Astrocyte of the spinal cord (primary cell): ENCODE results near the gene PLEKHG4.

Experiments
- DNase-seq: peaks from one replicate; pipeline ENCODE4 v3.0.0; 2011; ENCODE audit warnings: low read depth, low spot score
- H3K4me3 ChIP-seq: 2 replicates; pipeline ENCODE4 v1.5.1; 2011; ENCODE audit warnings: low read depth, mild to moderate bottlenecking, low read length, moderate library complexity
- in situ Hi-C: cut with HindIII; loops from 2 replicates; pipeline ENCODE4 v1.10.0; 2017; ENCODE audit warnings: low sequenced_read_pairs
- TF ChIP-seq, protein P1 (sequence below): IDR thresholded peaks from 2 replicates; pipeline ENCODE4 v1.5.1; 2012; ENCODE audit warnings: low read depth, mild to moderate bottlenecking, low read length, inconsistent platforms

PLEKHG4 gene

DNA sequence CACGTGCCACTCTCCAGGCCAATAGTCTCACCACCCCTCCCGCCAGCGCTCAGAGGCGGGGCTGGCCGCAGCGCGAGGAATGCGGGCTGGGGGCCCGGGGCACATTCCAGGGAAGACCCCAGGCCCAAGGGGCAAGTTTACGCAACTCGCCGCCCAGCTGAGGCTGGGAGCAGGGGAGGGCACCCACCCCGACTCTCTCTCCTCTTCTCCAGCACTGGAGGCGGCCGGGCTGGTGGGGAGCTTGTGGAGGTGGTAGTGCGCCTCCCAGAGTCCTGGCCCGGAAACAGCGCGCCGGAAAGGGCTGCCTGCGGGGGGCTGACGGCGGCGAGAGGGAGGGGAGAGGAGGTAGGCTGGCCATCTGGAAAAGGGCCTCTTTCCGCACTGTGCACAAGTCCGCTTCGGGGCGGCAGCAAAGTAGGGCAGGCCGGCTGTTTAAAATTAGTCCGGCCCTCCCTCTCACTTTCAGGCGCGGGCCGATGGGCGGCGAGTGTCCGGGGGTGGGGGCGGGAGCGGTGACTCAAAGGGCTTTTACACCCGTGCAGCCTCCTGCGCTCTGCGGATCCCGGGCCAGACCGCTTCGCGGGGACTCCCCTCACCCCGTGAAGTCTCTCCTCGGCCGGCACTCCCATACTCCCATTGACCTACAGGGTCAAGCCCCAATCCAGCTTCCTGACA is 33.1 kb upstream of the PLEKHG4 start:
- in situ Hi-C loops = no loop called here
- H3K4me3 ChIP-seq = peak overlapping the region; percentile 92
- peak; percentile 90 for DNase-seq
- TF ChIP-seq, protein P1, sequence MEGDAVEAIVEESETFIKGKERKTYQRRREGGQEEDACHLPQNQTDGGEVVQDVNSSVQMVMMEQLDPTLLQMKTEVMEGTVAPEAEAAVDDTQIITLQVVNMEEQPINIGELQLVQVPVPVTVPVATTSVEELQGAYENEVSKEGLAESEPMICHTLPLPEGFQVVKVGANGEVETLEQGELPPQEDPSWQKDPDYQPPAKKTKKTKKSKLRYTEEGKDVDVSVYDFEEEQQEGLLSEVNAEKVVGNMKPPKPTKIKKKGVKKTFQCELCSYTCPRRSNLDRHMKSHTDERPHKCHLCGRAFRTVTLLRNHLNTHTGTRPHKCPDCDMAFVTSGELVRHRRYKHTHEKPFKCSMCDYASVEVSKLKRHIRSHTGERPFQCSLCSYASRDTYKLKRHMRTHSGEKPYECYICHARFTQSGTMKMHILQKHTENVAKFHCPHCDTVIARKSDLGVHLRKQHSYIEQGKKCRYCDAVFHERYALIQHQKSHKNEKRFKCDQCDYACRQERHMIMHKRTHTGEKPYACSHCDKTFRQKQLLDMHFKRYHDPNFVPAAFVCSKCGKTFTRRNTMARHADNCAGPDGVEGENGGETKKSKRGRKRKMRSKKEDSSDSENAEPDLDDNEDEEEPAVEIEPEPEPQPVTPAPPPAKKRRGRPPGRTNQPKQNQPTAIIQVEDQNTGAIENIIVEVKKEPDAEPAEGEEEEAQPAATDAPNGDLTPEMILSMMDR = peak; percentile 39

DNA sequence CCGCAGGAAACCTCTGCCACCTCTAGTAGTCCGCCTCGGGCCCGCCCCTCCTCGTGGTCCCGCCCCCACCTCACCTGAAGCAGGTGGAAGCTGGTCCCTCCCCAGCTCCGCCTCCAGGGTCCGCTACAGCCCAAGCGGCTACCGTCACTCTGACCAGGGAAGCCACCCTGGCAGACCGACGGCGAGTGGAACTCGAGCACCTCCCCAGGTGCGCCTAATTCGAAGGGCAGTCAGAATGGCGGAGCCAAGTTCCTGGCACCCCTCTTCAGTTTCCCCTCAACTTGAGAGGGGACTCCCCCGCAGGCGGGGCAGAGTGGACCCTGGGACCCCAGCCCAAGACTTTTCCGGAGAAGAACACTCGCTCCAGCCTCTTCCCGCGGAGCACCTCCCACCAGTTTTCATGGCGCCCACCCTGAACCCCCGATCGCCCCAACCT is 32.6 kb upstream of the PLEKHG4 start:
- DNase-seq = no peak
- in situ Hi-C loops = no loop called here
- TF ChIP-seq, protein P1 = no peak
- peak overlapping the region; percentile 92 for H3K4me3 ChIP-seq

DNA sequence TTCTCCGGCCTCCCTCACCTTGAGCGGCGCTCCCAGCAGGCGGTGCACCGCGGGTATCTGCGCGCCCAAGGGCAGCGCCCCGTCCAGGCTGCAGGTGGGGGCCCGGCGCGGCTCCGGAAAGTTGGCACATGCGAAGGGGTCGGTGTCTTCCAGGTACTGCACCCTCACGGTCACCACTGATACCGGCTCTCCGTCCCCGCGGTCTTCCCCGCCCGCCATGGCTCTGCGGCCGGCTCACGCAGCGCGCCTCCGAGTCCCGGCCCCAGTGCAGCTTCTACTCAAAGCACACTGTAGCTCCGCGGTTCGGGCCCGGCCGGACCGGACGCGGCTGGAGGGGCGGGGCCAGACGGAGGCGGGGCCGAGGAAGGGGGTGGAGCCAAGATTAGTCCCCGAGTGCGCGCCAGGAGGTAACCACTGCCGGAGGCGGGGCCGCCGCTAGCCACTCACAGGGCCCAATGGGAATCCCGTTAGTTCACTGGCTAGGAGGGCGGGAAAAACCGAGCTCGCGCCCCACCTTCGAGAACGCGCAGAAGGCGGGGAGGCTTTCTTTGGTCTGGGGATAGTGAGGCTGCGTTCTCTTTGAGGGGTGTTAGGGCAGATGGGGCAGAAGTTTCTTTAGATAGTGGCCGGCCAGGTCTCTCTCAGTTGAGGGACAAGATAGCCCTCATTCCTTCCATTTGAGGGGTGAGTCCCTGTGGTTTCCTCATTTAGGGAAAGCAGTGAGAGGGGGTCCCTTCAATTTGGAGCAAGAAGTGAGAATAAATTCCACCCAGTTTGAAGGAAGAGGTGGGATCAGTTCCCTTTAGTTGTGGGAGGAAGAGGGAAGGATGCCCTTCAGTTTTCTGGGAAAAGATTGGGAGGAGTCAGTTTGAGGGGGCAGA is 31.9 kb upstream of the PLEKHG4 start, which contains the start of gene FHOD1:
FHOD1 (minus strand) TSS at position 290 of the 881 bp plus-strand sequence; CDS start at position 219, 71 bp downstream.
- in situ Hi-C loops = no loop called here
- peak; percentile 96 for DNase-seq
- TF ChIP-seq, protein P1 = no peak
- H3K4me3 ChIP-seq = peak within 1 kb of the TSS; percentile 92

DNA sequence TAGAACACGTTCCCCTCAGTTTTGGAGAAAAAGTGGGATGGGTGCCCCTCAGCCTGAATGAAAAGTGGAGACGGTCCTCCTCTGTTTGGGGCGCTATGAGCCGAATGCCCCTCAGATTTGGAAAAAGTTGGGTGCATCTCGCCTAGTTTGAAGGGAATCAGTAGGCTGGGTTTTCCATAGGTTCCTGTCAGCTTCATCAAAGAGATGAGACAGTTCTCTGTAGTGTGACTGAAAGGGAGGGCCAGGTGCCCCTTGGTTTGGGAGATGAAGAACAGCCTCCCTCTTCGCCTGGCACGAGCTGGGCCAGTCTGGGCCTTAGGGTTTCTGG is 31.3 kb upstream of the PLEKHG4 start:
- in situ Hi-C loops = no loop called here

DNA sequence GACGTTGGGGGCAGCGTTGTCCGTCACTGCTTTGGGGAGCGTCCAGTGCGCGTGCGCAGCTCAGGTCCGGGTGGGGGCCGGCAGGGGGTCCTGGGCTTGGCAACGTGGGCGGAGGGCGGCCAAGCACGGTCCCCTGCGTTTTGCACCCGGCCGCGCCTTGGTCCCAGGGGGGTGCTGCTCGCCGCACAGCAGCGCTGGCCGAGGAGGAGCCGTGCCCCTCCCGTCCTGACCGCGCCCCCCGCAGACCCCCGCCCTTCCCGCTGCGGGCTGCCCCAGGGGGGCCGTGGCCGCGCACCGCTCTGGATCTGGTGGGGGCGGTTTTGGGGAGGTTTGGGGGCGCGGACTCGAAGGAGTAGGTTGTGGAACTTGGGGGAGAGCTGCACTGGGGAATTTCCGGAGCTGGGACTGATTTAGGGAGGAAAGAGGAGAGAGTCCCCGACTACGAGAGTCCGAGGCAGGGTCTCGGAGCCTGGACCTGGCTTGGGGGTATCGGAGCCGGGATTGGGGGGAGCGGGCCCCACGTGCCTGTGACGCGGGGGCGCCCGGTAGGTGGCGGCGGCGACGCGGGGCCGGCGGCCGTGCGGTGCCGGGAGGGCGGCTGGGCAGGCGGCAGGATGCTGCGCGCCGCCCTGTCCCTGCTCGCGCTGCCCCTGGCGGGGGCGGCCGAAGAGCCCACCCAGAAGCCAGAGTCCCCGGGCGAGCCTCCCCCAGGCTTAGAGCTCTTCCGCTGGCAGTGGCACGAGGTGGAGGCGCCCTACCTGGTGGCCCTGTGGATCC is 30.7 kb upstream of the PLEKHG4 start, which contains the start of gene SLC9A5:
SLC9A5 (plus strand) TSS at position 579 of the 777 bp plus-strand sequence; CDS start at position 615, 36 bp downstream.
- in situ Hi-C loops = no loop called here

More for the DNA sequence above, 31.3 kb upstream of the PLEKHG4 start:
- no peak for DNase-seq
- TF ChIP-seq, protein P1 = no peak
- peak overlapping the region; percentile 59 for H3K4me3 ChIP-seq

More for the DNA sequence above, 30.7 kb upstream of the PLEKHG4 start, which contains the start of gene SLC9A5:
- TF ChIP-seq, protein P1 = no peak
- no peak for DNase-seq
- H3K4me3 ChIP-seq = peak within 1 kb of the TSS; percentile 59
